Activated CD8-positive, alpha-beta memory T cell treated with anti-CD3 and anti-CD28 coated beads, Interleukin-2, amount 10 ng/mL, durations not matched to agents 7 days and 5 days (primary cell): ENCODE data around the gene MACO1. TPM values are rescaled to one million over a fixed set of nuclear protein-coding genes. Genes with fewer than 3 reads are reported as not detected.

Experiments
- ATAC-seq: fragments of 150-1000 bp; cut with Tn5 transposase; one replicate; pipeline ENCODE4 v1.10.0; 2021; ENCODE audit warnings: moderate library complexity
- CTCF ChIA-PET: fragments of 350-600 bp; sonication (Branson Sonifier 250); formaldehyde crosslinking; loops from one replicate; lab custom pipeline; 2021; ENCODE audit warnings: antibody characterized with exemption; lab: Charles Lee
- DNase-seq: peaks from one replicate; pipeline ENCODE4 v3.0.0-alpha.2; 2020
- H3K27ac Mint-ChIP-seq: one replicate; pipeline ENCODE4 v1.8.0; 2021; ENCODE audit warnings: mild to moderate bottlenecking, mixed read lengths
- H3K27me3 Mint-ChIP-seq: one replicate; pipeline ENCODE4 v1.8.0; 2021; ENCODE audit warnings: mixed read lengths
- H3K36me3 Mint-ChIP-seq: one replicate; pipeline ENCODE4 v1.8.0; 2021; ENCODE audit warnings: mild to moderate bottlenecking, mixed read lengths
- H3K4me1 Mint-ChIP-seq: one replicate; pipeline ENCODE4 v1.8.0; 2021; ENCODE audit warnings: mixed read lengths
- H3K4me3 Mint-ChIP-seq: one replicate; pipeline ENCODE4 v1.8.0; 2021; ENCODE audit warnings: mild to moderate bottlenecking, moderate library complexity, mixed read lengths
- H3K9me3 Mint-ChIP-seq: one replicate; pipeline ENCODE4 v1.8.0; 2022; ENCODE audit warnings: low read depth, mixed read lengths
- total RNA-seq, 2 experiments: library from RNA; stranded (reverse); gene quantifications; one replicate each; pipeline ENCODE4 v1.2.3, GENCODE V29; 2021

MACO1 gene
- total RNA-seq, 2 experiments from 2014 or later = 13.0 to 15.7 TPM

GRCh38 chr1:25517476-25518394 lies 87.0 kb downstream of the MACO1 start:
- H3K9me3 Mint-ChIP-seq = no peaks in the 10 kb centered on the region
- no peak for ATAC-seq
- CTCF ChIA-PET = interaction anchor here (1.3 to 1.7 kb wide), 3 partner anchors 13 to 91 kb away, joined by 3 read pairs; no protein-coding TSS in a partner anchor

GRCh38 chr1:25519624-25520023 lies 88.9 kb downstream of the MACO1 start:
- H3K27me3 Mint-ChIP-seq = peaks cover 2% of the 10 kb centered on the region
- H3K4me3 Mint-ChIP-seq = no peak overlapping the region
- H3K4me1 Mint-ChIP-seq = no peaks in the 10 kb centered on the region
- CTCF ChIA-PET = interaction anchor here (1.1 to 2.1 kb wide), 10 partner anchors 21 to 255 kb away, joined by 3 to 9 read pairs (median 3); partner anchors contain the start of gene MACO1
- DNase-seq = no peak
- no peak overlapping the region for H3K27ac Mint-ChIP-seq
- H3K9me3 Mint-ChIP-seq = no peaks in the 10 kb centered on the region
- no peak for ATAC-seq
- H3K36me3 Mint-ChIP-seq = no peaks in the 10 kb centered on the region

More at GRCh38 chr1:25517476-25518394, 87.0 kb downstream of the MACO1 start:
- DNase-seq = no peak
- peaks cover 2% of the 10 kb centered on the region for H3K27me3 Mint-ChIP-seq
- H3K27ac Mint-ChIP-seq = no peak overlapping the region
- no peaks in the 10 kb centered on the region for H3K36me3 Mint-ChIP-seq
- no peaks in the 10 kb centered on the region for H3K4me1 Mint-ChIP-seq
- H3K4me3 Mint-ChIP-seq = no peak overlapping the region

- no peak overlapping the region for H3K4me3 Mint-ChIP-seq
- CTCF ChIA-PET = interaction anchor here (0.8 to 2.3 kb wide), 24 partner anchors 12 to 301 kb away, joined by 3 to 16 read pairs (median 3); partner anchors contain the start of gene MACO1
- no peaks in the 10 kb centered on the region for H3K27me3 Mint-ChIP-seq
- peak; percentile 76 for DNase-seq
- peak; percentile 72 for ATAC-seq
- H3K4me1 Mint-ChIP-seq = peaks cover 2% of the 10 kb centered on the region
- no peak overlapping the region for H3K27ac Mint-ChIP-seq
- no peaks in the 10 kb centered on the region for H3K36me3 Mint-ChIP-seq
- H3K9me3 Mint-ChIP-seq = no peaks in the 10 kb centered on the region
Observed at GRCh38 chr1:25520446-25521061, 89.9 kb downstream of the MACO1 start.

- CTCF ChIA-PET = interaction anchor here (0.7 to 2.3 kb wide), 5 partner anchors 19 to 123 kb away, joined by 3 to 16 read pairs (median 5); no protein-coding TSS in a partner anchor
- Mint-ChIP-seq H3K27ac (no peak overlapping the region), H3K4me1 (peaks cover 3% of the 10 kb centered on the region), H3K36me3 (no peaks in the 10 kb centered on the region), H3K27me3 (no peaks in the 10 kb centered on the region), H3K9me3 (no peaks in the 10 kb centered on the region), H3K4me3 (no peak overlapping the region)
- no peak for DNase-seq
- no peak for ATAC-seq
Observed at GRCh38 chr1:25522031-25522655, 91.4 kb downstream of the MACO1 start.

- Mint-ChIP-seq H3K4me1 (peaks cover 3% of the 10 kb centered on the region), H3K27ac (no peak overlapping the region), H3K36me3 (no peaks in the 10 kb centered on the region), H3K27me3 (no peaks in the 10 kb centered on the region), H3K4me3 (no peak overlapping the region), H3K9me3 (no peaks in the 10 kb centered on the region)
- ATAC-seq (no peak), DNase-seq (no peak)
- CTCF ChIA-PET = no interaction called here
Observed at GRCh38 chr1:25523542-25523941, 92.8 kb downstream of the MACO1 start.

GRCh38 chr1:25524568-25525360 lies 94.1 kb downstream of the MACO1 start:
- peaks cover 4% of the 10 kb centered on the region for H3K9me3 Mint-ChIP-seq
- no peak overlapping the region for H3K27ac Mint-ChIP-seq
- DNase-seq (no peak), ATAC-seq (no peak)
- peaks cover 3% of the 10 kb centered on the region for H3K4me1 Mint-ChIP-seq
- no peak overlapping the region for H3K4me3 Mint-ChIP-seq
- CTCF ChIA-PET = interaction anchor here (1.3 to 1.9 kb wide), 3 partner anchors 13 to 48 kb away, joined by 3 to 4 read pairs (median 3); no protein-coding TSS in a partner anchor
- no peaks in the 10 kb centered on the region for H3K27me3 Mint-ChIP-seq
- H3K36me3 Mint-ChIP-seq = no peaks in the 10 kb centered on the region

- DNase-seq = no peak
- Mint-ChIP-seq H3K9me3 (peaks cover 4% of the 10 kb centered on the region), H3K4me3 (no peak overlapping the region), H3K27ac (no peak overlapping the region), H3K36me3 (no peaks in the 10 kb centered on the region), H3K27me3 (no peaks in the 10 kb centered on the region), H3K4me1 (peaks cover 3% of the 10 kb centered on the region)
- CTCF ChIA-PET = interaction anchor here (0.8 to 1.9 kb wide), 3 partner anchors 38 to 47 kb away, joined by 3 to 4 read pairs (median 3); no protein-coding TSS in a partner anchor
- no peak for ATAC-seq
Observed at GRCh38 chr1:25525361-25525688, 94.6 kb downstream of the MACO1 start.

- CTCF ChIA-PET = no interaction called here
- H3K4me3 Mint-ChIP-seq = no peak overlapping the region
- H3K9me3 Mint-ChIP-seq = peaks cover 4% of the 10 kb centered on the region
- ATAC-seq (no peak), DNase-seq (no peak)
- no peaks in the 10 kb centered on the region for H3K36me3 Mint-ChIP-seq
- H3K4me1 Mint-ChIP-seq = peaks cover 3% of the 10 kb centered on the region
- H3K27me3 Mint-ChIP-seq = no peaks in the 10 kb centered on the region
- H3K27ac Mint-ChIP-seq = no peak overlapping the region
Observed at GRCh38 chr1:25526753-25527152, 96.1 kb downstream of the MACO1 start.

- Mint-ChIP-seq H3K27me3 (no peaks in the 10 kb centered on the region), H3K4me1 (peaks cover 3% of the 10 kb centered on the region), H3K27ac (no peak overlapping the region), H3K9me3 (peaks cover 4% of the 10 kb centered on the region), H3K4me3 (no peak overlapping the region), H3K36me3 (no peaks in the 10 kb centered on the region)
- CTCF ChIA-PET = no interaction called here
- no peak for DNase-seq
- ATAC-seq = no peak
Observed at GRCh38 chr1:25527226-25527846, 96.6 kb downstream of the MACO1 start.

GRCh38 chr1:25527946-25528595 lies 97.4 kb downstream of the MACO1 start:
- DNase-seq (no peak), ATAC-seq (no peak)
- CTCF ChIA-PET = interaction anchor here (0.6 to 1.2 kb wide), 2 partner anchors 20 to 26 kb away, joined by 3 read pairs; no protein-coding TSS in a partner anchor
- H3K27me3 Mint-ChIP-seq = peaks cover 6% of the 10 kb centered on the region
- H3K27ac Mint-ChIP-seq = no peak overlapping the region
- no peaks in the 10 kb centered on the region for H3K36me3 Mint-ChIP-seq
- peaks cover 3% of the 10 kb centered on the region for H3K4me1 Mint-ChIP-seq
- H3K9me3 Mint-ChIP-seq = peaks cover 4% of the 10 kb centered on the region
- H3K4me3 Mint-ChIP-seq = no peak overlapping the region

GRCh38 chr1:25528881-25529517 lies 98.3 kb downstream of the MACO1 start:
- Mint-ChIP-seq H3K36me3 (no peaks in the 10 kb centered on the region), H3K27me3 (peaks cover 6% of the 10 kb centered on the region), H3K4me3 (no peak overlapping the region), H3K4me1 (peaks cover 3% of the 10 kb centered on the region), H3K27ac (no peak overlapping the region), H3K9me3 (peaks cover 4% of the 10 kb centered on the region)
- no peak for ATAC-seq
- no peak for DNase-seq
- CTCF ChIA-PET = interaction anchor here (0.6 to 1.2 kb wide), 2 partner anchors 19 to 27 kb away, joined by 3 read pairs; no protein-coding TSS in a partner anchor
